HepG2 (cell line): Measurements from ENCODE around the gene AXIN1. TPM values are rescaled to one million over a fixed set of nuclear protein-coding genes. Genes with fewer than 3 reads are reported as not detected.

Source experiments
- ATAC-seq: fragments of 200-7000 bp; cut with Tn5 transposase; 3 replicates; pipeline ENCODE4 v1.9.1; 2020; ENCODE audit warnings: mild to moderate bottlenecking, moderate library complexity
- BruUV-seq: library from RNA; stranded (reverse); fragments of 400-500 nt; replicated peaks from 2 replicates; lab custom pipeline; 2021; lab: Mats Ljungman, UMichigan
- CTCF ChIA-PET: fragments of 300-600 bp; formaldehyde crosslinking; extraction: SDS; loops from one replicate; lab custom pipeline; 2021; ENCODE audit warnings: low total read pairs, inconsistent platforms, low intra/inter-chr PET ratio; lab: Yijun Ruan, JAX
- POLR2A ChIA-PET: fragments of 350-600 bp; sonication (Branson Sonifier 250); formaldehyde crosslinking; loops from one replicate; lab custom pipeline; 2020; ENCODE audit warnings: antibody characterized with exemption, inconsistent platforms; lab: Yijun Ruan, JAX
- DNase-seq: peaks from one replicate; pipeline ENCODE4 v3.0.0-alpha.2; 2015; ENCODE audit warnings: low spot score
- FAIRE-seq: peaks from 3 replicates; lab custom pipeline; 2011; peaks lifted over from hg19 to GRCh38; lab: Jason Lieb, UNC
- H2AFZ ChIP-seq: one replicate; pipeline ENCODE4 v1.6.1; 2011; ENCODE audit warnings: low read length, inconsistent platforms
- H3K27ac ChIP-seq: fragments of 300-600 bp; 3 replicates; pipeline ENCODE4 v1.8.0; 2011; ENCODE audit warnings: mixed run types, mild to moderate bottlenecking, mixed read lengths, low read length, inconsistent platforms; ENCODE audit not compliant: insufficient read depth; ENCODE audit errors: extremely low read length
- H3K27me3 ChIP-seq, 2 experiments: fragments of 200-600 bp in 1 of 2; 2 replicates in 1 of 2; 3 replicates in 1 of 2; pipeline versions ENCODE4 v1.6.0 to v1.8.0; 2011; ENCODE audit warnings: low read length in 2 of 2, mild to moderate bottlenecking in 2 of 2, moderate library complexity in 2 of 2, inconsistent platforms in 1 of 2; ENCODE audit not compliant: insufficient read depth in 2 of 2, control insufficient read depth in 1 of 2
- H3K36me3 ChIP-seq, 2 experiments: fragments of 200-600 bp in 1 of 2; replicated peaks in 1 of 2; 2 replicates in 1 of 2; 3 replicates in 1 of 2; pipeline versions ENCODE4 v1.5.1 to v1.8.0; 2011; ENCODE audit warnings: low read length in 2 of 2, inconsistent platforms in 1 of 2; ENCODE audit not compliant: insufficient read depth in 2 of 2, control insufficient read depth in 1 of 2
- H3K4me1 ChIP-seq: 2 replicates; pipeline ENCODE4 v1.5.1; 2012; ENCODE audit warnings: low read length, inconsistent platforms; ENCODE audit not compliant: insufficient read depth
- H3K4me2 ChIP-seq: 2 replicates; pipeline ENCODE4 v1.6.0; 2011; ENCODE audit warnings: low read depth, low read length, inconsistent platforms
- H3K4me3 ChIP-seq, 3 experiments: fragments of 200-600 bp in 1 of 3; sonication (generic), shearing (Covaris generic) in 1 of 3; replicated peaks in 1 of 3; 2 replicates each; pipeline ENCODE4 v1.5.1; 2011 to 2016; ENCODE audit warnings: low read length in 3 of 3, inconsistent platforms in 2 of 3, low read depth in 2 of 3, mild to moderate bottlenecking in 2 of 3, control low read depth in 1 of 3, mixed read lengths in 1 of 3; ENCODE audit not compliant: insufficient read depth in 1 of 3
- H3K79me2 ChIP-seq: one replicate; pipeline ENCODE4 v1.6.1; 2011; ENCODE audit warnings: low read length, inconsistent platforms; ENCODE audit not compliant: insufficient read depth
- H3K9ac ChIP-seq: 2 replicates; pipeline ENCODE4 v1.6.0; 2011; ENCODE audit warnings: mild to moderate bottlenecking, low read depth, low read length, inconsistent platforms; ENCODE audit not compliant: insufficient read depth
- H3K9me3 ChIP-seq: 2 replicates; pipeline ENCODE4 v1.5.1; 2012; ENCODE audit warnings: mild to moderate bottlenecking, low read length
- H4K20me1 ChIP-seq: 2 replicates; pipeline ENCODE4 v1.6.0; 2011; ENCODE audit warnings: inconsistent platforms, mild to moderate bottlenecking, low read length, moderate library complexity; ENCODE audit not compliant: insufficient read depth
- FIP1L1 ChIP-seq: fragments of 200-400 bp; formaldehyde crosslinking; IDR thresholded peaks from 2 replicates; pipeline ENCODE4 v1.6.1; 2018; ENCODE audit warnings: low read depth, mild to moderate bottlenecking, low read length, moderate library complexity, borderline replicate concordance; ENCODE audit not compliant: insufficient read depth
- GTF2F1 ChIP-seq: fragments of 150-350 bp; IDR thresholded peaks from 2 replicates; pipeline ENCODE4 v1.6.1; 2014; ENCODE audit warnings: low read length
- KIAA2018 ChIP-seq: sonication (generic); formaldehyde crosslinking; IDR thresholded peaks from 2 replicates; pipeline ENCODE4 v1.5.0; 2020; ENCODE audit warnings: mild to moderate bottlenecking, missing genetic modification reagents, borderline replicate concordance
- RFX5 ChIP-seq: IDR thresholded peaks from 2 replicates; pipeline ENCODE4 v1.6.1; 2011; ENCODE audit warnings: low read depth, low read length, improper control_type of control experiment
- SRY ChIP-seq: sonication (generic); formaldehyde crosslinking; IDR thresholded peaks from 2 replicates; pipeline ENCODE4 v1.8.0; 2022; ENCODE audit warnings: mild to moderate bottlenecking, missing genetic modification reagents
- XRCC5 ChIP-seq: fragments of 200-400 bp; formaldehyde crosslinking; optimal IDR thresholded peaks from 2 replicates; pipeline ENCODE3; 2017; ENCODE audit warnings: mild to moderate bottlenecking, low read length
- ZNF616 ChIP-seq: sonication (generic); formaldehyde crosslinking; IDR thresholded peaks from 2 replicates; pipeline ENCODE4 v1.5.0; 2020; ENCODE audit warnings: low read depth, mild to moderate bottlenecking, missing genetic modification reagents
- ZNF775 ChIP-seq: sonication (generic); formaldehyde crosslinking; IDR thresholded peaks from 2 replicates; pipeline ENCODE4 v1.4.0; 2020; ENCODE audit warnings: missing genetic modification reagents, mild to moderate bottlenecking, moderate library complexity, borderline replicate concordance
- WGBS: methylation state at CpG from one replicate; pipeline ENCODE4 v1.1.6; 2017; ENCODE audit warnings: low lambda C conversion rate; 5-methylcytosine and 5-hydroxymethylcytosine counted together
- in situ Hi-C: cut with HindIII; loops from 2 replicates; pipeline ENCODE4 v1.10.0; 2017; ENCODE audit warnings: low pct_unique_long_range_greater_than_20kb; ENCODE audit not compliant: extremely low pct_ligation_motif_present
- intact Hi-C: fragments of 100-400 bp; cut with micrococcal nuclease; formaldehyde crosslinking; loops from one replicate; pipeline ENCODE4 v1.10.0; 2022; ENCODE audit not compliant: unreplicated experiment
- polyA plus RNA-seq, 8 experiments: library from polyadenylated mRNA; depleted of rRNA in 3 of 8; stranded (reverse) in 7 of 8; unstranded in 1 of 8; fragments of >200 nt; fragmentation: Illumina TruSeq in 4 of 8; extraction: Trizol in 4 of 8; gene quantifications; 2 replicates each; pipeline versions ENCODE4 v1.2.1 to v1.2.3, GENCODE V29; 2011 to 2016; ENCODE audit warnings: low read depth in 4 of 8, missing spikeins in 1 of 8, mixed read lengths in 1 of 8; ENCODE audit not compliant: insufficient read depth in 1 of 8
- total RNA-seq, 5 experiments: library from RNA; depleted of rRNA; stranded (reverse); fragments of >200 nt; fragmentation: Illumina TruSeq; extraction: Trizol; gene quantifications; 2 replicates each; pipeline ENCODE4 v1.2.3, GENCODE V29; 2016; ENCODE audit warnings: low read depth in 1 of 5

AXIN1 gene
- total and polyA plus RNA-seq, 2 of the 13 experiments (the other 11 are each of a cell fraction or from before 2014, with no cell fraction given): 24.0 to 26.0 TPM

GRCh38 chr16:247027-247426 lies 105.5 kb downstream of the AXIN1 start (continued):
- TF ChIP-seq KIAA2018 (no peak), SRY (CRISPR knock-in tag) (no peak), ZNF775 (no peak)
- TF ChIP-seq, all 625 proteins: peak for 0

- H4K20me1 ChIP-seq: no peaks in the 10 kb centered on the region
- 97% methylated on average over 9 of the region's 9 CpGs for WGBS
- H3K36me3 ChIP-seq: peaks cover 1 to 2% of the 10 kb centered on the region in 2 experiments; a peak in 2 of 5 replicates
- TF ChIP-seq XRCC5 (no peak), RFX5 (no peak), FIP1L1 (no peak), GTF2F1 (no peak), ZNF616 (no peak)
- H3K4me3 ChIP-seq: no peak overlapping the region
- no TSS peak for BruUV-seq
- no peak overlapping the region for H3K9ac ChIP-seq
- ChIA-PET POLR2A (interaction anchor here (1.7 kb wide), 1 partner anchor 10 kb away, joined by 4 read pairs; no protein-coding TSS in a partner anchor), CTCF (no interaction called here)
- intact Hi-C loops (no loop called here), in situ Hi-C loops (no loop called here)
- H3K79me2 ChIP-seq: no peaks in the 10 kb centered on the region
- no peaks in the 10 kb centered on the region for H3K27me3 ChIP-seq
- peaks cover 14% of the 10 kb centered on the region for H3K4me1 ChIP-seq
- H2AFZ ChIP-seq: no peak overlapping the region
- no peak for DNase-seq
- no peak overlapping the region for H3K27ac ChIP-seq
- H3K9me3 ChIP-seq: no peaks in the 10 kb centered on the region
- no peak overlapping the region for H3K4me2 ChIP-seq
- ATAC-seq: no peak
- no peak for FAIRE-seq
These were observed 107.4 kb downstream of the AXIN1 start for GRCh38 chr16:245105-245504.
